SK-N-SH (cell line): ENCODE data around the gene CLEC12A. TPM values are rescaled to one million over a fixed set of nuclear protein-coding genes. Genes with fewer than 3 reads are reported as not detected.

ENCODE experiments used
- CTCF ChIA-PET: fragments of 300-600, 350-600 bp; formaldehyde crosslinking; extraction: SDS; loops from one replicate; lab custom pipeline; 2021; lab: Yijun Ruan, JAX
- POLR2A ChIA-PET: fragments of 350-600 bp; sonication (Branson Sonifier 250); formaldehyde crosslinking; extraction: SDS; loops from one replicate; lab custom pipeline; 2020; ENCODE audit warnings: antibody characterized with exemption, inconsistent platforms; lab: Yijun Ruan, JAX
- DNase-seq: peaks from one replicate; pipeline ENCODE4 v3.0.0; 2012
- H2AFZ ChIP-seq: fragments of 200-600 bp; sonication (generic); 2 replicates; pipeline ENCODE4 v1.8.1; 2016; ENCODE audit warnings: antibody characterized with exemption, mild to moderate bottlenecking, low read depth
- H3F3A ChIP-seq: fragments of 200-600 bp; sonication (generic); replicated peaks from 2 replicates; pipeline ENCODE3; 2016; ENCODE audit warnings: antibody characterized with exemption, mild to moderate bottlenecking; ENCODE audit not compliant: insufficient read depth
- H3K27ac ChIP-seq, 2 experiments: fragments of 200-500 bp in 1 of 2; fragments of 200-600 bp in 1 of 2; sonication (Bioruptor generic) in 1 of 2; sonication (generic), shearing (Covaris generic) in 1 of 2; 2 replicates each; pipeline versions ENCODE4 v1.5.1 to v1.6.1; 2014 to 2016; ENCODE audit warnings: low read depth in 2 of 2, inconsistent platforms in 1 of 2, low read length in 1 of 2, mild to moderate bottlenecking in 1 of 2, mixed read lengths in 1 of 2
- H3K27me3 ChIP-seq: fragments of 200-600 bp; sonication (generic), shearing (Covaris generic); 2 replicates; pipeline ENCODE4 v1.6.1; 2016; ENCODE audit warnings: mixed run types; ENCODE audit not compliant: insufficient read depth
- H3K36me3 ChIP-seq, 2 experiments: fragments of 200-500 bp in 1 of 2; fragments of 200-600 bp in 1 of 2; sonication (Bioruptor generic) in 1 of 2; sonication (generic) in 1 of 2; replicated peaks in 1 of 2; 2 replicates each; pipeline versions ENCODE3 to v1.5.1; 2014 to 2016; ENCODE audit warnings: low read length in 1 of 2, mild to moderate bottlenecking in 1 of 2; ENCODE audit not compliant: insufficient read depth in 2 of 2, control insufficient read depth in 1 of 2
- H3K4me1 ChIP-seq, 2 experiments: fragments of 200-500 bp in 1 of 2; fragments of 200-600 bp in 1 of 2; sonication (Bioruptor generic) in 1 of 2; sonication (generic), shearing (Covaris generic) in 1 of 2; 2 replicates each; pipeline versions ENCODE4 v1.5.1 to v1.6.1; 2014 to 2016; ENCODE audit warnings: low read depth in 1 of 2, low read length in 1 of 2, mixed run types in 1 of 2; ENCODE audit not compliant: insufficient read depth in 2 of 2, control insufficient read depth in 1 of 2
- H3K4me2 ChIP-seq: fragments of 200-600 bp; sonication (generic), shearing (Covaris generic); 2 replicates; pipeline ENCODE4 v1.6.1; 2017; ENCODE audit warnings: mixed run types
- H3K4me3 ChIP-seq, 2 experiments: fragments of 200-500 bp in 1 of 2; fragments of 200-600 bp in 1 of 2; sonication (Bioruptor generic) in 1 of 2; sonication (generic), shearing (Covaris generic) in 1 of 2; 2 replicates each; pipeline versions ENCODE4 v1.5.1 to v1.8.1; 2014 to 2016; ENCODE audit warnings: low read depth in 2 of 2, inconsistent platforms in 1 of 2, low read length in 1 of 2, mild to moderate bottlenecking in 1 of 2, mixed read lengths in 1 of 2, moderate library complexity in 1 of 2
- H3K79me2 ChIP-seq: fragments of 200-600 bp; sonication (generic); 2 replicates; pipeline ENCODE4 v1.8.1; 2017; ENCODE audit warnings: mild to moderate bottlenecking; ENCODE audit not compliant: insufficient read depth
- H3K9ac ChIP-seq: fragments of 200-600 bp; sonication (generic); 2 replicates; pipeline ENCODE4 v1.6.1; 2017; ENCODE audit warnings: mixed run types
- H3K9me2 ChIP-seq: fragments of 200-600 bp; sonication (generic); 2 replicates; pipeline ENCODE4 v1.6.1; 2017; ENCODE audit warnings: mixed run types
- H3K9me3 ChIP-seq: fragments of 200-600 bp; sonication (generic); 2 replicates; pipeline ENCODE4 v1.6.1; 2017; ENCODE audit warnings: mixed run types, mild to moderate bottlenecking, moderate library complexity
- H4K20me1 ChIP-seq: fragments of 200-600 bp; sonication (generic); 2 replicates; pipeline ENCODE4 v1.6.1; 2017; ENCODE audit warnings: mild to moderate bottlenecking, mixed run types; ENCODE audit not compliant: insufficient read depth
- CHD2 ChIP-seq: fragments of 150-350 bp; IDR thresholded peaks from 2 replicates; pipeline ENCODE4 v1.6.1; 2018; ENCODE audit warnings: low read length; ENCODE audit not compliant: partially characterized antibody
- EZH2phosphoT487 ChIP-seq: fragments of 200-600 bp; sonication (generic); IDR thresholded peaks from 2 replicates; pipeline ENCODE4 v1.6.1; 2017; ENCODE audit warnings: low read depth, mixed run types, mild to moderate bottlenecking, antibody characterized with exemption, moderate library complexity, borderline replicate concordance
- FOXJ3 ChIP-seq: sonication (generic); formaldehyde crosslinking; IDR thresholded peaks from 2 replicates; pipeline ENCODE4 v1.5.1; 2020; ENCODE audit warnings: mild to moderate bottlenecking, missing genetic modification reagents
- GABPA ChIP-seq: IDR thresholded peaks from 2 replicates; pipeline ENCODE4 v1.4.0; 2012; ENCODE audit warnings: low read depth, mild to moderate bottlenecking
- JUND ChIP-seq: IDR thresholded peaks from 2 replicates; pipeline ENCODE4 v1.4.0; 2012
- MEF2A ChIP-seq: IDR thresholded peaks from 2 replicates; pipeline ENCODE4 v1.4.0; 2012; ENCODE audit warnings: low read depth, borderline replicate concordance
- POLR2AphosphoS5 ChIP-seq: IDR thresholded peaks from 2 replicates; pipeline ENCODE4 v1.6.1; 2012; ENCODE audit warnings: low read depth, low read length
- RFX5 ChIP-seq: IDR thresholded peaks from 2 replicates; pipeline ENCODE4 v1.6.1; 2012; ENCODE audit warnings: mild to moderate bottlenecking, improper control_type of control experiment, low read length
- RXRA ChIP-seq: IDR thresholded peaks from 2 replicates; pipeline ENCODE4 v1.4.0; 2012; ENCODE audit warnings: low read depth, mild to moderate bottlenecking, borderline replicate concordance
- TAF1 ChIP-seq: IDR thresholded peaks from 2 replicates; pipeline ENCODE4 v1.6.1; 2012; ENCODE audit warnings: low read depth, mild to moderate bottlenecking, low read length, moderate library complexity, borderline replicate concordance
- USF1 ChIP-seq: IDR thresholded peaks from 2 replicates; pipeline ENCODE4 v1.4.0; 2012; ENCODE audit warnings: low read depth, borderline replicate concordance
- ZBTB33 ChIP-seq: IDR thresholded peaks from 2 replicates; pipeline ENCODE4 v1.4.0; 2012; ENCODE audit warnings: low read depth, borderline replicate concordance
- WGBS: methylation state at CpG from one replicate; pipeline ENCODE4 v1.1.6; 2017; ENCODE audit warnings: low lambda C conversion rate; 5-methylcytosine and 5-hydroxymethylcytosine counted together
- polyA plus RNA-seq, 3 experiments: library from polyadenylated mRNA; depleted of rRNA; stranded (reverse); fragments of >200 nt; gene quantifications; 2 replicates each; pipeline ENCODE4 v1.2.3, GENCODE V29; 2012
- TF ChIP-seq, protein P1 (sequence below): fragments of 150-350 bp; IDR thresholded peaks from 2 replicates; pipeline ENCODE4 v1.6.1; 2016; ENCODE audit warnings: mild to moderate bottlenecking, low read depth, low read length

Gene CLEC12A
- polyA plus RNA-seq, 1 of the 3 experiments (the other 2 are of a cell fraction): not detected

- TF ChIP-seq EZH2phosphoT487: no peak
- no peak for TF ChIP-seq CHD2
Measured at GRCh38 chr12:10015450-10015849, 44.2 kb downstream of the CLEC12A start (continued).

DNA sequence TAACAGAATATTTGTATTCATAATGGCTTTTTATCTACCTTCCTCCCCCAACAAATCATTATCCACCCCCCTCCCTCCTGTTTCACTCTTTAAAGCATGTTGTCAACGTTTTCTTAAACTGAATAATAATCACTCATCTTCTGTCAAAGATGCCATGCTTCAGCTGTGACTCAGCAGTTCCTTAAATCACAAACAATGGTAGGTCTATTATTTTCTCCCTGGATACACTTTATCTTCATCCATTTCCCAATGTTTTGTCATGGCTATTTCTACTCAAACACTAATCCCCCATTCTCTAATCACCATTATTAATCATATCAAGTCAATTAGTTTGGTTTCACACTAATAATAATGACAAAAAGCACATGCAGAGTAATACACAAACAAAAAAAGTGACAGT is 45.7 kb downstream of the CLEC12A start:
- TF ChIP-seq USF1: no peak
- no peak overlapping the region for H3K4me2 ChIP-seq
- ChIA-PET CTCF (interaction anchor here (0.6 kb wide), 1 partner anchor 486 kb away, joined by 4 read pairs; no protein-coding TSS in a partner anchor), POLR2A (no interaction called here)
- H3K27ac ChIP-seq: no peak overlapping the region
- 6% methylated on average over 1 of the region's 1 CpG for WGBS
- no peak for DNase-seq
- H3K27me3 ChIP-seq: no peaks in the 10 kb centered on the region
- H2AFZ ChIP-seq: no peak overlapping the region
- no peak overlapping the region for H3K4me3 ChIP-seq
- no peaks in the 10 kb centered on the region for H3K4me1 ChIP-seq
- H3F3A ChIP-seq: no peaks in the 10 kb centered on the region
- no peaks in the 10 kb centered on the region for H4K20me1 ChIP-seq
- no peak overlapping the region for H3K9ac ChIP-seq
- no peaks in the 10 kb centered on the region for H3K79me2 ChIP-seq
- no peaks in the 10 kb centered on the region for H3K9me3 ChIP-seq
- no peaks in the 10 kb centered on the region for H3K9me2 ChIP-seq
- no peaks in the 10 kb centered on the region for H3K36me3 ChIP-seq

GRCh38 chr12:10018386-10018785 is 47.2 kb downstream of the CLEC12A start:
- no peaks in the 10 kb centered on the region for H4K20me1 ChIP-seq
- no peaks in the 10 kb centered on the region for H3F3A ChIP-seq
- no peak for DNase-seq
- no peak overlapping the region for H3K9ac ChIP-seq
- H3K79me2 ChIP-seq: no peaks in the 10 kb centered on the region
- no peak overlapping the region for H2AFZ ChIP-seq
- H3K9me2 ChIP-seq: no peaks in the 10 kb centered on the region
- no peaks in the 10 kb centered on the region for H3K9me3 ChIP-seq
- no peak overlapping the region for H3K4me3 ChIP-seq
- CTCF ChIA-PET: interaction anchor here (1.5 kb wide), 1 partner anchor 9 kb away, joined by 4 read pairs; no protein-coding TSS in a partner anchor
- no peak for TF ChIP-seq POLR2AphosphoS5
- TF ChIP-seq, all 33 proteins: peak for 0
- H3K27me3 ChIP-seq: no peaks in the 10 kb centered on the region
- H3K4me2 ChIP-seq: no peak overlapping the region
- H3K27ac ChIP-seq: no peak overlapping the region
- no peaks in the 10 kb centered on the region for H3K36me3 ChIP-seq
- 24% methylated on average over 5 of the region's 5 CpGs for WGBS
- no peaks in the 10 kb centered on the region for H3K4me1 ChIP-seq
- POLR2A ChIA-PET: no interaction called here

GRCh38 chr12:10021342-10021741 is 50.1 kb downstream of the CLEC12A start:
- Histone ChIP-seq H3K4me3 (no peak overlapping the region), H3K27ac (no peak overlapping the region), H3K9ac (no peak overlapping the region), H3F3A (no peaks in the 10 kb centered on the region), H3K4me1 (no peaks in the 10 kb centered on the region), H4K20me1 (no peaks in the 10 kb centered on the region), H2AFZ (no peak overlapping the region), H3K9me3 (no peaks in the 10 kb centered on the region), H3K9me2 (no peaks in the 10 kb centered on the region), H3K36me3 (no peaks in the 10 kb centered on the region), H3K27me3 (no peaks in the 10 kb centered on the region), H3K4me2 (no peak overlapping the region), H3K79me2 (no peaks in the 10 kb centered on the region)
- CTCF ChIA-PET: no interaction called here
- no peak for TF ChIP-seq GABPA
- no peak for TF ChIP-seq MEF2A
- TF ChIP-seq JUND: no peak
- TF ChIP-seq RXRA: no peak
- no peak for TF ChIP-seq USF1
- TF ChIP-seq ZBTB33: no peak
- TF ChIP-seq TAF1: no peak
- TF ChIP-seq, protein P1, sequence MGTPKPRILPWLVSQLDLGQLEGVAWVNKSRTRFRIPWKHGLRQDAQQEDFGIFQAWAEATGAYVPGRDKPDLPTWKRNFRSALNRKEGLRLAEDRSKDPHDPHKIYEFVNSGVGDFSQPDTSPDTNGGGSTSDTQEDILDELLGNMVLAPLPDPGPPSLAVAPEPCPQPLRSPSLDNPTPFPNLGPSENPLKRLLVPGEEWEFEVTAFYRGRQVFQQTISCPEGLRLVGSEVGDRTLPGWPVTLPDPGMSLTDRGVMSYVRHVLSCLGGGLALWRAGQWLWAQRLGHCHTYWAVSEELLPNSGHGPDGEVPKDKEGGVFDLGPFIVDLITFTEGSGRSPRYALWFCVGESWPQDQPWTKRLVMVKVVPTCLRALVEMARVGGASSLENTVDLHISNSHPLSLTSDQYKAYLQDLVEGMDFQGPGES: no peak
- no peak for TF ChIP-seq FOXJ3 (CRISPR knock-in tag)
- no peak for TF ChIP-seq RFX5
- POLR2A ChIA-PET: no interaction called here
- WGBS: 4% methylated on average over 3 of the region's 3 CpGs
- DNase-seq: no peak
